Osteoblast (primary cell): Measurements from ENCODE around the gene APLP2. TPM values are rescaled to one million over a fixed set of nuclear protein-coding genes. Genes with fewer than 3 reads are reported as not detected.

Source experiments
- DNase-seq: peaks from one replicate; pipeline ENCODE4 v3.0.0; 2011; ENCODE audit warnings: low spot score, mixed read lengths; ENCODE audit not compliant: insufficient read length; ENCODE audit errors: missing footprints
- H2AFZ ChIP-seq: 2 replicates; pipeline ENCODE4 v1.6.0; 2011; ENCODE audit warnings: mild to moderate bottlenecking, low read length
- H3K27ac ChIP-seq: 2 replicates; pipeline ENCODE4 v1.5.1; 2011; ENCODE audit warnings: mild to moderate bottlenecking, low read depth, low read length, moderate library complexity
- H3K27me3 ChIP-seq: 2 replicates; pipeline ENCODE4 v1.6.0; 2012; ENCODE audit warnings: mild to moderate bottlenecking, control low read depth, inconsistent platforms, low read length, moderate library complexity; ENCODE audit not compliant: insufficient read depth
- H3K36me3 ChIP-seq: 2 replicates; pipeline ENCODE4 v1.5.1; 2011; ENCODE audit warnings: mild to moderate bottlenecking, low read length, control low read depth, moderate library complexity; ENCODE audit not compliant: insufficient read depth
- H3K4me1 ChIP-seq: 2 replicates; pipeline ENCODE4 v1.5.1; 2011; ENCODE audit warnings: mild to moderate bottlenecking, low read length, control low read depth, moderate library complexity; ENCODE audit not compliant: insufficient read depth
- H3K4me2 ChIP-seq: 2 replicates; pipeline ENCODE4 v1.6.0; 2011; ENCODE audit warnings: mild to moderate bottlenecking, low read length; ENCODE audit not compliant: insufficient read depth
- H3K4me3 ChIP-seq: fragments of 200-600 bp; sonication (generic); 3 replicates; pipeline ENCODE4 v1.5.1; 2012; ENCODE audit warnings: mild to moderate bottlenecking, low read length, inconsistent platforms; ENCODE audit not compliant: insufficient read depth
- H3K79me2 ChIP-seq: 2 replicates; pipeline ENCODE4 v1.6.0; 2012; ENCODE audit warnings: mild to moderate bottlenecking, low read length, control low read depth, inconsistent platforms; ENCODE audit not compliant: insufficient read depth
- H3K9me3 ChIP-seq: 2 replicates; pipeline ENCODE4 v1.5.1; 2011; ENCODE audit warnings: low read depth, low read length, control low read depth
- H4K20me1 ChIP-seq: 2 replicates; pipeline ENCODE4 v1.6.0; 2012; ENCODE audit warnings: mild to moderate bottlenecking, low read length, control low read depth; ENCODE audit not compliant: insufficient read depth
- total RNA-seq: library from RNA; depleted of rRNA; stranded (reverse); fragments of >200 nt; gene quantifications from 2 replicates; pipeline ENCODE4 v1.2.3, GENCODE V29; 2012
- TF ChIP-seq, protein P1 (sequence below): IDR thresholded peaks from 2 replicates; pipeline ENCODE4 v1.5.1; 2011; ENCODE audit warnings: mild to moderate bottlenecking, low read depth, low read length, moderate library complexity; ENCODE audit errors: extremely low read depth

APLP2 gene
- total RNA-seq, 1 donor = 331 TPM

DNA sequence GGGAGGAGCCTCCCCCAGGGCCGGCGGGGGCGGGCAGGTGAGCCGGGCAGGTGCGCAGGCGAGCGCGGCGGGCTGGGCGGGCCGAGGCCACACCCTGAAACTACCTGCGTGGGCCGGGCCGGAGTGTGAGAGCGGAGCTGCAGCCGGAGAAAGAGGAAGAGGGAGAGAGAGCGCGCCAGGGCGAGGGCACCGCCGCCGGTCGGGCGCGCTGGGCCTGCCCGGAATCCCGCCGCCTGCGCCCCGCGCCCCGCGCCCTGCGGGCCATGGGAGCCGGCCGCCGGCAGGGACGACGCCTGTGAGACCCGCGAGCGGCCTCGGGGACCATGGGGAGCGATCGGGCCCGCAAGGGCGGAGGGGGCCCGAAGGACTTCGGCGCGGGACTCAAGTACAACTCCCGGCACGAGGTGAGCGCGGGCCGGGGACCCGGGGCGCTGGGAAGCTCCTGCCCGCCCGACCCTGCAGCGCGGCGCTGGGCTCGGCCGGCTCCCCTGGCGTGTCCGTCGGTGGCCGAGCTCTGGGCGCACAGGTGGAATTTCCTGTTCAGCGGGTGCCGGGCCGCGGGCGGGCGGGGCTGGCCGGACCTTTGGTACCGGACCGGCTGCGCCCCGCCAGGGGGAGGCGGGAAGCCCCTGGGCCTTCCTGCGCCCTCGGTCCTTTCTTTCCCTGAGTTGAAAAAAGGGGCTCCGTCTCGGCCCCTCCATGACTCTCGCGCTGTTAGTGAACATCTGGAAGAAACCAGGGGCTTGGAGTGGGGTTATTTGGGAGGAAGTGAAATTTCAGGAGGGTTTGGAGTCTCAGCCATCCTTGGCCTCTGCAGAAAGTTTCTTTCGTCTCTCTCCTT lies 90.2 kb downstream of the APLP2 start, which contains the start of gene ST14:
Gene ST14, plus strand, starts transcription at position 126 of the 841 bp plus-strand sequence. Its CDS starts 198 bp downstream, at position 324.
- TF ChIP-seq, protein P1, sequence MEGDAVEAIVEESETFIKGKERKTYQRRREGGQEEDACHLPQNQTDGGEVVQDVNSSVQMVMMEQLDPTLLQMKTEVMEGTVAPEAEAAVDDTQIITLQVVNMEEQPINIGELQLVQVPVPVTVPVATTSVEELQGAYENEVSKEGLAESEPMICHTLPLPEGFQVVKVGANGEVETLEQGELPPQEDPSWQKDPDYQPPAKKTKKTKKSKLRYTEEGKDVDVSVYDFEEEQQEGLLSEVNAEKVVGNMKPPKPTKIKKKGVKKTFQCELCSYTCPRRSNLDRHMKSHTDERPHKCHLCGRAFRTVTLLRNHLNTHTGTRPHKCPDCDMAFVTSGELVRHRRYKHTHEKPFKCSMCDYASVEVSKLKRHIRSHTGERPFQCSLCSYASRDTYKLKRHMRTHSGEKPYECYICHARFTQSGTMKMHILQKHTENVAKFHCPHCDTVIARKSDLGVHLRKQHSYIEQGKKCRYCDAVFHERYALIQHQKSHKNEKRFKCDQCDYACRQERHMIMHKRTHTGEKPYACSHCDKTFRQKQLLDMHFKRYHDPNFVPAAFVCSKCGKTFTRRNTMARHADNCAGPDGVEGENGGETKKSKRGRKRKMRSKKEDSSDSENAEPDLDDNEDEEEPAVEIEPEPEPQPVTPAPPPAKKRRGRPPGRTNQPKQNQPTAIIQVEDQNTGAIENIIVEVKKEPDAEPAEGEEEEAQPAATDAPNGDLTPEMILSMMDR = no peak

DNA sequence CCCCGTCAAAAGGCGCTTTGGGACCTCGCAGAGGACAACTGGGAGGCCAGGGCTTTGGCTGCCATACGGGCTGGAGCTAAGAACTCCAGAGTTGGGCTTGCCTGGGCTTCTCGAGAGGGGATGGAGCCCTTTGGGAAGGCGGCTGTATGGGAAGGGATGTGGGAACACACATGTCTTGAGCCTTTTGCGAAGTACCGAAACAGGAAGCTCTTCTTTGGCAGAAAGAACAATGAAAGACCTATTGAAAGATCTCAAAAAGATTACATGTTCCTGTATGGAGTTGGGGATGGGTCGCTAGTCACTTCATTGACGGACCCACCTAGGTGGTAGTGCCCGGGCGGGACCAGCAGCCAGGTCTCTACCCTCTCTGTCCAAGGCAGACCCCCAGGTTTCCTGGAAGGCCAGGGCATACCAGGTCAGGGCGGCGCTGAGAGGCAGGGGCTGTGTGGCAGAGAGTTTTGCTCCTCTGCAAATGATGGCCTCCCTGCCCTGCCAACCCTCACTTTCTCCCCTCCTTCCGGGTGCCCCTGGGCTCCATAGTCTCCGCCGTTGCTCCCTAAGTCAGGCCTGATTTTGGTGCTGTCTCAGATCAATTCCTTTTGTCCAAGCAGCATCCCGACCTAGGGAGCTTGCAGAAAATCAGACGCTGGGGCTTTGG lies 90.9 kb downstream of the APLP2 start:
- Histone ChIP-seq H3K27ac (no peak overlapping the region), H3K27me3 (peaks cover 69% of the 10 kb centered on the region), H2AFZ (peak overlapping the region; percentile 15), H3K36me3 (no peaks in the 10 kb centered on the region), H3K4me2 (peak overlapping the region; percentile 23), H3K9me3 (no peaks in the 10 kb centered on the region), H3K4me1 (peaks cover 9% of the 10 kb centered on the region), H3K79me2 (no peaks in the 10 kb centered on the region), H3K4me3 (no peak overlapping the region), H4K20me1 (no peaks in the 10 kb centered on the region)
- TF ChIP-seq, protein P1 = no peak
- no peak for DNase-seq

More for the DNA sequence above, 90.2 kb downstream of the APLP2 start, which contains the start of gene ST14:
- peak within 1 kb of the TSS; percentile 23 for H3K4me2 ChIP-seq
- no peaks in the 10 kb centered on the region for H4K20me1 ChIP-seq
- peaks cover 9% of the 10 kb centered on the region for H3K4me1 ChIP-seq
- H3K79me2 ChIP-seq = no peaks in the 10 kb centered on the region
- H3K9me3 ChIP-seq = no peaks in the 10 kb centered on the region
- peak; percentile 47 for DNase-seq
- H3K27ac ChIP-seq = no peak within 1 kb of the TSS
- peak within 1 kb of the TSS; percentile 15 for H2AFZ ChIP-seq
- H3K36me3 ChIP-seq = no peaks in the 10 kb centered on the region
- peaks cover 65% of the 10 kb centered on the region for H3K27me3 ChIP-seq
- H3K4me3 ChIP-seq = no peak within 1 kb of the TSS

DNA sequence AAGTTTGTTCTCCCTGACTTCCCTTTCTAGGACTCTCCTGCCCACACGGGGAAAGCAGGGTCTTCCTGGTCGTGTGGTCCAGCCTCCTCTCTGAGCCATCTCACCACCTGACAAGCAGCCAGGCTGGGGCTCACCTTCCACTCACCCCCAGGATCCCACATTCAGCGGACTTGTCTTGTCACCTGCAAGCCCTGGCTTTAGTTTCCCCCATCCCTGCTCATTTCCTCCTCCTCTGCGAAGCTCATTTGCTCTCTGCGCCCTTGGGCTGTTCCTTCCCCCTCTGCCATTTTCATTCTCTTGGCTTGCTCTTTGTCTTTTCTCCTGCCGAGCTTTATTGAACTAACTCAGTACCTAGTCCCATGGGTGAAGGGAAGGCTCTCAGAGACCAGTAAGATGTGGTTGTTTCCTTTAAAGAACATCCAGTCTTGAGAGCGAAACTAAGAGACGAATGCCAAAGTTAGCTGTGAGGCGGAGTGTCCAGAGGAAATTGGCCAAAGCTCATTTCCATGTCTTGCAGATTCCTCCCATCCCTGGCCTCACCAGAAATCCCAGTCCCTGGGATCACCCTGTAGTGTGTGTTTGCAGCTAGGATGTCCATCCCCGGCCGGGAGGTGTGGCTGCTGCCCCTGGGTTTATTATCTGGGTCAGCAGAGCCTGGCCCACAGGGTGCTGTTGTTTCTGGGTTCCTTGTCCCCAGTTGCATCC lies 91.9 kb downstream of the APLP2 start:
- Histone ChIP-seq H3K27me3 (peaks cover 70% of the 10 kb centered on the region), H3K9me3 (no peaks in the 10 kb centered on the region), H3K4me1 (peaks cover 13% of the 10 kb centered on the region), H2AFZ (no peak overlapping the region), H4K20me1 (no peaks in the 10 kb centered on the region), H3K27ac (no peak overlapping the region), H3K36me3 (no peaks in the 10 kb centered on the region), H3K79me2 (no peaks in the 10 kb centered on the region), H3K4me3 (no peak overlapping the region), H3K4me2 (no peak overlapping the region)
- no peak for DNase-seq
- TF ChIP-seq, protein P1 = no peak

DNA sequence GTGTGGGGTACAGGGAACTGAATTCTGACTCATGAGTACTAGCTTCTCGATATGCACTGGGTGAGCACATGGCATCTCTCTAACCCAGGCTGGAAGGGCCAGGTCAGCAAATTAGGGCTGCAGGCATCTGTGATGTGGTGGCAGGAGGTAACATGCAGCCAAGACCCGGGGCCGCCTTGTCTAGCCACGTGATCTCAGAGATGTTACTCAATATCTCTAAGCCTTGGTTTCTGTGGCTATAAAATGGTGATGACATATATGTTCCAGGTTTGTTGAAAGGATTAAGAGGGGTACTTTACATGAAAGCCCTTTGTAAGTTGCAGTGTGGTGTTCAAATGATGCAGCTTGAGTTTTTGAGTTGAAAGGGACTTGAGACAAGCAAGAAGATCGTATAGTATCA lies 93.0 kb downstream of the APLP2 start:
- Histone ChIP-seq H3K4me3 (no peak overlapping the region), H3K27me3 (peaks cover 70% of the 10 kb centered on the region), H3K4me2 (no peak overlapping the region), H3K9me3 (no peaks in the 10 kb centered on the region), H4K20me1 (no peaks in the 10 kb centered on the region), H3K79me2 (no peaks in the 10 kb centered on the region), H3K27ac (no peak overlapping the region), H3K36me3 (no peaks in the 10 kb centered on the region), H2AFZ (no peak overlapping the region), H3K4me1 (peaks cover 9% of the 10 kb centered on the region)
- peak; percentile 64 for DNase-seq
- TF ChIP-seq, protein P1 = no peak
